OCI-LY3 (cell line): ENCODE data around the gene TMEM161B.
"Not testable (repeated sequence)": the region's sequence is repeated elsewhere in the genome, so short reads cannot be mapped to it uniquely, and the experiment has no call there.

Experiments
- H2AFZ ChIP-seq: fragments of 200-600, 300-600 bp; shearing (Covaris generic); 2 replicates; pipeline ENCODE4 v1.6.0; 2014; ENCODE audit warnings: antibody characterized with exemption, low read depth, low read length
- H3K27ac ChIP-seq: fragments of 200-600, 300-600 bp; sonication (generic); 2 replicates; pipeline ENCODE4 v1.5.1; 2014; ENCODE audit warnings: mild to moderate bottlenecking, low read length, moderate library complexity, mixed read lengths
- H3K27me3 ChIP-seq: fragments of 200-600, 300-600 bp; sonication (generic); 2 replicates; pipeline ENCODE4 v1.6.1; 2014; ENCODE audit warnings: low read depth, low read length, mixed read lengths
- H3K36me3 ChIP-seq: fragments of 200-600, 300-600 bp; sonication (generic); replicated peaks from 2 replicates; pipeline ENCODE3; 2014; ENCODE audit warnings: low read depth, low read length, mixed read lengths
- H3K4me1 ChIP-seq: fragments of 300-600, 200-600 bp; sonication (generic); 2 replicates; pipeline ENCODE4 v1.6.1; 2014; ENCODE audit warnings: low read length, mixed read lengths
- H3K4me2 ChIP-seq: fragments of 200-600, 300-600 bp; sonication (generic); 2 replicates; pipeline ENCODE4 v1.6.1; 2014; ENCODE audit warnings: low read length, mixed read lengths
- H3K4me3 ChIP-seq: fragments of 300-600, 200-600 bp; sonication (generic); 2 replicates; pipeline ENCODE4 v1.5.1; 2014; ENCODE audit warnings: antibody characterized with exemption, mild to moderate bottlenecking, low read length, moderate library complexity
- H3K79me2 ChIP-seq: fragments of 300-600, 200-600 bp; shearing (Covaris generic); 2 replicates; pipeline ENCODE4 v1.6.1; 2014; ENCODE audit warnings: mild to moderate bottlenecking, low read length, mixed read lengths
- H3K9ac ChIP-seq: fragments of 300-600, 200-600 bp; shearing (Covaris generic); 2 replicates; pipeline ENCODE4 v1.6.0; 2014; ENCODE audit warnings: mild to moderate bottlenecking, low read length, moderate library complexity
- H3K9me3 ChIP-seq: fragments of 200-600, 300-600 bp; shearing (Covaris generic); 2 replicates; pipeline ENCODE4 v1.6.1; 2014; ENCODE audit warnings: low read length, mixed read lengths; ENCODE audit not compliant: insufficient read depth
- H4K20me1 ChIP-seq: fragments of 200-600, 300-600 bp; sonication (generic); 2 replicates; pipeline ENCODE4 v1.6.1; 2016; ENCODE audit warnings: low read length, mixed read lengths; ENCODE audit not compliant: insufficient read depth
- EZH2phosphoT487 ChIP-seq: fragments of 200-600 bp; shearing (Covaris generic); IDR thresholded peaks from 2 replicates; pipeline ENCODE4 v1.6.1; 2018; ENCODE audit warnings: antibody characterized with exemption, mixed run types, low read depth
- TF ChIP-seq, protein P1 (sequence below): fragments of 200-600, 300-600 bp; sonication (generic); IDR thresholded peaks from 2 replicates; pipeline ENCODE4 v1.5.1; 2014; ENCODE audit warnings: antibody characterized with exemption, low read length, low read depth

The TMEM161B gene

DNA sequence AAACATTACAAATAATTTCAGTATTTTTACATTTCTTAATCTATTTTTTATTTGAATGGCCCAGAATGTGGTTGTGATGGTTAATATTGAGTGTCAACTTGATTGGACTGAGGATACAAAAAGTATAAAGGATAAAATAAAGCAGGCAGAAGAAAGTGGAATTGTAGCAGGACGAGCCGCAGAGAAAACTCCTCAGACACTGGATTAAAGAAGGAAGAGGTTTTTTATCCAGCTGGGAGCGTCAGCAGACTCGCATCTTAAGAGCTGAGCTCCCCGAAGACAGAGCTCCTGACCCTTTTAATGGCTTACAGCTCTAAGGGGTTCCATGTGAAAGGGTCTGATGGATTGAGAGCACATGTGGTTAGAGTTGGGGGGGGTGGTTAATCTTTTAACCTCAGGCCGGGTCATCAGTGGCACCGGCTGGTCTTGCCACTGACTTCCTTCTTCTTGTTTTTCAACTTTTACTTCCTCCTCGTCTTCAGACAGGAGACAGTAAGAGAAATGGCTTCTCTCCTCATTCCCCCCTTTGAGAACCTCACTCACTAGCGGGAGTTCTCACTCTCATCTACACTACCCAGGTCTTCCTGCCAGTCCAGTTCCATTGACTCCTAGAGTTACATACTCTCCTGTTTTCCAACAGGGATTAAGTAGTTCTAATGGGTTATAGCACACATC lies 80.0 kb downstream of the TMEM161B start:
- H3K4me1 ChIP-seq = peaks cover 5% of the 10 kb centered on the region; the same call in 1 of the 2 replicates
- no peak overlapping the region for H3K4me3 ChIP-seq

DNA sequence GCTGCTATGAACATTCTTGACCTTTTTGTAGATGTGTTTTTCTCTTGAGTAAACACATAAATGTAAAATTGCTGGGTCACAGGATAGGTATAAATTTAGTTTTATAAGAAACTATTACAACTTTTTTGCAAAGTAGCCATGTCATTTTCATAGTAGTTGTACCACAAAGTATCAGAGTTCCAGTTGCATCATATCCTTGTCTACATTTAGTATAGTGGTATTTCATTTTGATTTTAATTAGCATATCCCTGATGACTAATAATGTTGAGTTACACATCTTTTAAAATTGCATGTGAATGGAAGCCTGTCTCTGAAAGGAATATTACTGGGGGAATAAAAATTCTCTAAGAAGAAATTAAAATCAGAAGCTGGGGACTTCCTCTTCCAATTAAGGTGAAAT lies 85.4 kb downstream of the TMEM161B start:
- no peaks in the 10 kb centered on the region for H3K27me3 ChIP-seq
- no peaks in the 10 kb centered on the region for H3K9me3 ChIP-seq
- H2AFZ ChIP-seq = no peak overlapping the region
- no peak overlapping the region for H3K4me2 ChIP-seq
- H3K36me3 ChIP-seq = peaks cover 13% of the 10 kb centered on the region
- TF ChIP-seq EZH2phosphoT487 = no peak
- TF ChIP-seq, protein P1, sequence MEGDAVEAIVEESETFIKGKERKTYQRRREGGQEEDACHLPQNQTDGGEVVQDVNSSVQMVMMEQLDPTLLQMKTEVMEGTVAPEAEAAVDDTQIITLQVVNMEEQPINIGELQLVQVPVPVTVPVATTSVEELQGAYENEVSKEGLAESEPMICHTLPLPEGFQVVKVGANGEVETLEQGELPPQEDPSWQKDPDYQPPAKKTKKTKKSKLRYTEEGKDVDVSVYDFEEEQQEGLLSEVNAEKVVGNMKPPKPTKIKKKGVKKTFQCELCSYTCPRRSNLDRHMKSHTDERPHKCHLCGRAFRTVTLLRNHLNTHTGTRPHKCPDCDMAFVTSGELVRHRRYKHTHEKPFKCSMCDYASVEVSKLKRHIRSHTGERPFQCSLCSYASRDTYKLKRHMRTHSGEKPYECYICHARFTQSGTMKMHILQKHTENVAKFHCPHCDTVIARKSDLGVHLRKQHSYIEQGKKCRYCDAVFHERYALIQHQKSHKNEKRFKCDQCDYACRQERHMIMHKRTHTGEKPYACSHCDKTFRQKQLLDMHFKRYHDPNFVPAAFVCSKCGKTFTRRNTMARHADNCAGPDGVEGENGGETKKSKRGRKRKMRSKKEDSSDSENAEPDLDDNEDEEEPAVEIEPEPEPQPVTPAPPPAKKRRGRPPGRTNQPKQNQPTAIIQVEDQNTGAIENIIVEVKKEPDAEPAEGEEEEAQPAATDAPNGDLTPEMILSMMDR = no peak
- no peaks in the 10 kb centered on the region for H3K79me2 ChIP-seq
- H3K4me3 ChIP-seq = no peak overlapping the region
- no peaks in the 10 kb centered on the region for H3K4me1 ChIP-seq
- H3K9ac ChIP-seq = no peak overlapping the region
- no peaks in the 10 kb centered on the region for H4K20me1 ChIP-seq
- no peak overlapping the region for H3K27ac ChIP-seq

More for the DNA sequence above, 80.0 kb downstream of the TMEM161B start:
- TF ChIP-seq, protein P1 = no peak
- no peak for TF ChIP-seq EZH2phosphoT487
- peaks cover 6% of the 10 kb centered on the region; the same call in 1 of the 2 replicates for H3K9me3 ChIP-seq
- H4K20me1 ChIP-seq = no peaks in the 10 kb centered on the region
- no peaks in the 10 kb centered on the region for H3K27me3 ChIP-seq
- H3K36me3 ChIP-seq = peaks cover 19% of the 10 kb centered on the region
- H3K4me2 ChIP-seq = no peak overlapping the region
- H3K79me2 ChIP-seq = no peaks in the 10 kb centered on the region
- no peak overlapping the region for H3K9ac ChIP-seq
- H2AFZ ChIP-seq = no peak overlapping the region
- H3K27ac ChIP-seq = no peak overlapping the region

DNA sequence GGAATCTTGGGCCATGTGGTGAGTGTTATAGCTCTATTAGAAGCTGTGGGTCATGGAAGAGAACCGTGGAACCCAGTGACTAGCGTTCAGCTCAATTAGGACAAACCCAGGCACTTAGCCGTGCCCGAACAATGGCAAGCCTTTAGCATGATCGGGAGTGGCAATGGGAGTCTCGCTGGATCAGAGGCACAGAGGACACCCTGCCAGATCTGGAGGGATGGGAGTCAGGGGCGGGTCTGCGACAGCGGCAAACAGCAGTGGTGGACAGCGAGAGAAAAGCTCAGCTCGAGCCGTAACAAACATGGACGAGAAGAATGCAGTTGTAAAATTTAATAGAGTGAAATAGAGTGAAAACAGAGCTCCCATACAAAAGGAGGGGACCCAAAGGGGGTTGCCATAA lies 91.2 kb downstream of the TMEM161B start:
- not testable (repeated sequence) for H3K36me3 ChIP-seq, H4K20me1 ChIP-seq, H3K27ac ChIP-seq, H3K79me2 ChIP-seq, H3K9ac ChIP-seq, H3K4me1 ChIP-seq, H3K4me3 ChIP-seq, H3K9me3 ChIP-seq, H3K27me3 ChIP-seq, H2AFZ ChIP-seq, H3K4me2 ChIP-seq

DNA sequence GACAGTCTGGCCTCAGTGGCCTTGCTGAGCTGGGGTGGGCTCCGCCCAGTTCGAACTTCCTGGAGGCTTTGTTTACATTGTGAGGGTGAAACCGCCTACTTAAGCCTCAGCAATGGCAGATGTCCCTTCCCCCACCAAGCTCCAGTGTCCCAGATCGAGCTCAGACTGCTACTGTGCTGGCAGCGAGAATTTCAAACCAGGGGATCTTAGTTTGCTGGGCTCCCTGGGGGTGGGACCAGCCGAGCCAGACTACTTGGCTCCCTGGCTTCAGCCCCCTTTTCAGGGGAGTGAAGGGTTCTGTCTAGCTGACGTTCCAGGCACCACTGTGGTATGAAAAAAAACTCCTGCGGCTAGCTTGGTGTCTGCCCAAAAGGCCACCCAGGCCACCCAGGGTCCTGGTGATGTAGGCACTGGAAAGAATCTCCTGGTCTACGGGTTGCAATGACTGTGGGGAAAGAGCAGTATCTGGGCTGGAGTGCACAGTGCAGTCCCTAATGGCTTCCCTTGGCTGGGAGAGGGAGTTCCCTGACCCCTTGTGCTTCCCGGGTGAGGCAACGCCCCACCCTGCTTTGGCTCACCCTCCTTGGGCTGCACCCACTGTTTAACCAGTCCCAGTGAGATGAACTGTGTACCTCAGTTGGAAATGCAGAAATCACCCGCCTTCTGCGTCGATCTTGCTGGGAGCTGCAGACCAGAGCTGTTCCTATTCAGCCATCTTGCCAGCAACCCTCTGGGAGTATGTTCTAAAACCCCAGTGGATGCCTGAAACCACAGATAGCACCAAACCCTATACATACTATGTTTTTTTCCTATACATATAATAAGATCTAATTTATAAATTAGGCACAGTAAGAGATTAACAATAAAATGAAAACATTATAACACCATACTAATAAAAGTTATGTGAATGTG lies 95.5 kb downstream of the TMEM161B start:
- H4K20me1 ChIP-seq = no peaks in the 10 kb centered on the region
- no peaks in the 10 kb centered on the region for H3K79me2 ChIP-seq
- no peak overlapping the region for H3K4me2 ChIP-seq
- no peaks in the 10 kb centered on the region for H3K36me3 ChIP-seq
- no peaks in the 10 kb centered on the region for H3K4me1 ChIP-seq
- TF ChIP-seq, protein P1 = no peak
- no peak for TF ChIP-seq EZH2phosphoT487
- no peak overlapping the region for H3K9ac ChIP-seq
- H2AFZ ChIP-seq = no peak overlapping the region
- H3K9me3 ChIP-seq = no peaks in the 10 kb centered on the region
- no peak overlapping the region for H3K27ac ChIP-seq
- no peaks in the 10 kb centered on the region for H3K27me3 ChIP-seq
- no peak overlapping the region for H3K4me3 ChIP-seq
